ENCODE results near the gene STX18. TPM values are rescaled to one million over a fixed set of nuclear protein-coding genes. Genes with fewer than 3 reads are reported as not detected.

STX18 gene
- total and polyA plus RNA-seq, 2 of the 13 experiments (the other 11 are each of a cell fraction or from before 2014, with no cell fraction given): 23.9 to 37.1 TPM

GRCh38 chr4:4462970-4463369 lies 78.9 kb downstream of the STX18 start (continued):
- TF ChIP-seq MLXIP (CRISPR knock-in tag; IDR thresholded peaks at IDR 0.05; ENCODE audit: borderline replicate concordance) (no peak), ZNF720 (CRISPR knock-in tag; IDR thresholded peaks at IDR 0.05) (no peak), MAFG (CRISPR knock-in tag; IDR thresholded peaks at IDR 0.05) (no peak), KMT2A (CRISPR knock-in tag; IDR thresholded peaks at IDR 0.05) (no peak), ZBTB7A (CRISPR knock-in tag; IDR thresholded peaks at IDR 0.05) (no peak), SRF (IDR thresholded peaks at IDR 0.05; ENCODE audit: low read depth, low read length) (no peak), REL (CRISPR knock-in tag; conservative IDR thresholded peaks at IDR 0.05) (no peak), ZFX (CRISPR knock-in tag; IDR thresholded peaks at IDR 0.05; ENCODE audit: low read depth) (peak; percentile 55), ZNF646 (CRISPR knock-in tag; IDR thresholded peaks at IDR 0.05) (0 out of 2 replicates have a peak, but pooled peaks have one; percentile 32), ZNF839 (CRISPR knock-in tag; IDR thresholded peaks at IDR 0.05; ENCODE audit: borderline replicate concordance) (no peak), U2AF1 (optimal IDR thresholded peaks at IDR 0.05; ENCODE audit: low read depth, low read length) (no peak), AHR (CRISPR knock-in tag; IDR thresholded peaks at IDR 0.05) (no peak), ZNF782 (CRISPR knock-in tag; IDR thresholded peaks at IDR 0.05; ENCODE audit: borderline replicate concordance) (no peak), ZNF432 (CRISPR knock-in tag; IDR thresholded peaks at IDR 0.05; ENCODE audit: borderline replicate concordance) (no peak), NR2F6 (IDR thresholded peaks at IDR 0.05) (no peak), NR2F6 (CRISPR knock-in tag; IDR thresholded peaks at IDR 0.05) (0 out of 2 replicates have a peak, but pooled peaks have one; percentile 42), RFX5 (IDR thresholded peaks at IDR 0.05; ENCODE audit: low read depth, low read length) (no peak), NRL (CRISPR knock-in tag; IDR thresholded peaks at IDR 0.05; ENCODE audit: borderline replicate concordance) (no peak), BORCS8-MEF2B (CRISPR knock-in tag; IDR thresholded peaks at IDR 0.05) (no peak), ATF2 (CRISPR knock-in tag; IDR thresholded peaks at IDR 0.05) (no peak)
- TF ChIP-seq, protein P1, sequence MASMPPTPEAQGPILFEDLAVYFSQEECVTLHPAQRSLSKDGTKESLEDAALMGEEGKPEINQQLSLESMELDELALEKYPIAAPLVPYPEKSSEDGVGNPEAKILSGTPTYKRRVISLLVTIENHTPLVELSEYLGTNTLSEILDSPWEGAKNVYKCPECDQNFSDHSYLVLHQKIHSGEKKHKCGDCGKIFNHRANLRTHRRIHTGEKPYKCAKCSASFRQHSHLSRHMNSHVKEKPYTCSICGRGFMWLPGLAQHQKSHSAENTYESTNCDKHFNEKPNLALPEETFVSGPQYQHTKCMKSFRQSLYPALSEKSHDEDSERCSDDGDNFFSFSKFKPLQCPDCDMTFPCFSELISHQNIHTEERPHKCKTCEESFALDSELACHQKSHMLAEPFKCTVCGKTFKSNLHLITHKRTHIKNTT (CRISPR knock-in tag; IDR thresholded peaks at IDR 0.05): no peak

Data from HepG2 (cell line).